Spleen (tissue), 11 donors: ENCODE results near the gene SPIN2B. TPM values are rescaled to one million over a fixed set of nuclear protein-coding genes. Genes with fewer than 3 reads are reported as not detected.
"Not testable (repeated sequence)": the region's sequence is repeated elsewhere in the genome, so short reads cannot be mapped to it uniquely, and the experiment has no call there.

Experiments
- DNase-seq: peaks from one replicate; pipeline ENCODE4 v3.0.0-alpha.2; 2020
- H3K27ac ChIP-seq, 8 donors: fragments of 200-600 bp; sonication (generic) in 7 of 8; 1 replicate in 4 of 8; 2 replicates in 4 of 8; pipeline versions ENCODE4 v1.5.0 to v1.8.0; 2016 to 2021; ENCODE audit warnings: inconsistent platforms in 4 of 8, mild to moderate bottlenecking in 4 of 8, moderate library complexity in 1 of 8
- H3K27me3 ChIP-seq, 7 donors: fragments of 200-600 bp; sonication (generic) in 6 of 7; replicated peaks in 1 of 7; 1 replicate in 4 of 7; 2 replicates in 3 of 7; pipeline versions ENCODE4 v1.5.0 to v1.8.0; 2016 to 2021; ENCODE audit warnings: inconsistent platforms in 3 of 7, mild to moderate bottlenecking in 1 of 7
- H3K36me3 ChIP-seq, 6 donors: fragments of 200-600 bp; sonication (generic) in 5 of 6; 1 replicate in 4 of 6; 2 replicates in 2 of 6; pipeline versions ENCODE4 v1.5.0 to v1.8.0; 2016 to 2021; ENCODE audit warnings: inconsistent platforms in 2 of 6
- H3K4me1 ChIP-seq, 6 donors: fragments of 200-600 bp; sonication (generic) in 5 of 6; 1 replicate in 3 of 6; 2 replicates in 3 of 6; pipeline versions ENCODE4 v1.5.0 to v1.8.0; 2016 to 2021; ENCODE audit warnings: inconsistent platforms in 3 of 6
- H3K4me3 ChIP-seq, 8 donors: fragments of 200-600 bp; sonication (generic) in 7 of 8; 1 replicate in 4 of 8; 2 replicates in 4 of 8; pipeline versions ENCODE4 v1.5.0 to v1.8.0; 2016 to 2021; ENCODE audit warnings: inconsistent platforms in 4 of 8, mild to moderate bottlenecking in 4 of 8, moderate library complexity in 2 of 8
- H3K9me3 ChIP-seq, 8 donors: fragments of 200-600 bp; sonication (generic) in 7 of 8; 1 replicate in 4 of 8; 2 replicates in 4 of 8; pipeline versions ENCODE4 v1.5.0 to v1.8.0; 2016 to 2021; ENCODE audit warnings: inconsistent platforms in 4 of 8
- POLR2A ChIP-seq, 3 donors: fragments of 450-650 bp; IDR thresholded peaks; one replicate each; pipeline ENCODE4 v1.5.1; 2017; ENCODE audit warnings: antibody characterized with exemption in 3 of 3, mild to moderate bottlenecking in 1 of 3
- POLR2AphosphoS5 ChIP-seq, 3 donors: sonication (generic); formaldehyde crosslinking; IDR thresholded peaks; one replicate each; pipeline ENCODE4 v1.5.1; 2017; ENCODE audit warnings: antibody characterized with exemption in 3 of 3
- WGBS, 5 donors: extraction: QIAGEN DNeasy Blood & Tissue Kit in 3 of 5; methylation state at CpG; one replicate each; pipeline versions ENCODE4 v1.1.5 to v1.1.7; 2013 to 2018; 5-methylcytosine and 5-hydroxymethylcytosine counted together
- intact Hi-C: fragments of 100-400 bp; cut with DNase I; formaldehyde crosslinking; loops from one replicate; pipeline ENCODE4 v1.15.0; 2023; ENCODE audit warnings: low total_unique reads
- polyA plus RNA-seq, 3 donors: library from polyadenylated mRNA; stranded (reverse); fragments of 200-250 nt; gene quantifications; one replicate each; pipeline ENCODE4 v1.2.1, GENCODE V29; 2013
- total RNA-seq, 7 donors: library from RNA; depleted of rRNA in 3 of 7; stranded (reverse); fragments of >200 nt in 3 of 7; fragmentation: NEBNext Ultra II Directional in 4 of 7; extraction: Animal tissue kit (Norgen Biotek cat#: 25700) in 4 of 7; gene quantifications; one replicate each; pipeline versions ENCODE4 v1.1.0 to v1.2.1, GENCODE V29; 2016 to 2021
- TF ChIP-seq, protein P1 (sequence below), 11 experiments: fragments of 200-600 bp in 7 of 11; fragments of 450-650 bp in 4 of 11; sonication (generic) in 4 of 11; IDR thresholded peaks in 8 of 11; conservative IDR thresholded peaks in 3 of 11; 1 replicate in 7 of 11; 2 replicates in 4 of 11; pipeline versions ENCODE4 v1.4.0 to v1.8.0; 2016 to 2021; ENCODE audit warnings: antibody characterized with exemption in 11 of 11, inconsistent platforms in 4 of 11, mild to moderate bottlenecking in 1 of 11
- donor health status: healthy with polysubstance abuse.
- donor health status: DM: no; HTN: no; CAD: no; lungs with moderate emphysema.
- donor health status: DM: no; HTN: no; CAD: no.
- donor health status: Bipolar disorder and iron deficiency.
- donor health status: healthy.
- donor health status: DM: no; HTN: no; CAD: no.
- donor health status: DM: yes; HTN: yes; CAD: no.

The SPIN2B gene
- total and polyA plus RNA-seq, 10 donors = 8.4 to 22.9 (median 11.9) TPM

DNA sequence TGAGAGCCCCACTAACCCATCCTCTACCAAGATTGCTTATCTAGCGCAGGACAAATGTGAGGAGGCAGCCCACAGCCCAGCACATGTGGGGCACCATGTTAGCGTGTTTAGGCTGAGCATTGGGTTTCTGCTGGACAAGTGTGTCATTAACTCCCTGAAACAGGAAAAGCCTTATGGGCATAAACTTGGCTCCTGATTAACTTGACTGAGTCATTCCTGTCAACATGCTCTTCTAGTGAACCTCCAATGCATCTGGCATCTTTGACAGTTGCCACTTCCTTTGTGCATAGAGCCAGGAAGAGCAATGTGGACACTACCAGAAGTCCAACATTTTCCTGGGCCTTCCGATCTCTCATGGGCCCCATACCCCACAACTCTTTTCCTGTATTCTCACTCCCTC lies 13.4 kb upstream of the SPIN2B start:
- no peak for DNase-seq
- Histone ChIP-seq H3K27ac (no peak overlapping the region), H3K4me3 (no peak overlapping the region), H3K4me1 (no peaks in the 10 kb centered on the region), H3K9me3 (no peaks in the 10 kb centered on the region), H3K36me3 (peaks cover 0 to 5% (median 0%) of the 10 kb centered on the region in 6 donors), H3K27me3 (no peaks in the 10 kb centered on the region)
- TF ChIP-seq, protein P1, sequence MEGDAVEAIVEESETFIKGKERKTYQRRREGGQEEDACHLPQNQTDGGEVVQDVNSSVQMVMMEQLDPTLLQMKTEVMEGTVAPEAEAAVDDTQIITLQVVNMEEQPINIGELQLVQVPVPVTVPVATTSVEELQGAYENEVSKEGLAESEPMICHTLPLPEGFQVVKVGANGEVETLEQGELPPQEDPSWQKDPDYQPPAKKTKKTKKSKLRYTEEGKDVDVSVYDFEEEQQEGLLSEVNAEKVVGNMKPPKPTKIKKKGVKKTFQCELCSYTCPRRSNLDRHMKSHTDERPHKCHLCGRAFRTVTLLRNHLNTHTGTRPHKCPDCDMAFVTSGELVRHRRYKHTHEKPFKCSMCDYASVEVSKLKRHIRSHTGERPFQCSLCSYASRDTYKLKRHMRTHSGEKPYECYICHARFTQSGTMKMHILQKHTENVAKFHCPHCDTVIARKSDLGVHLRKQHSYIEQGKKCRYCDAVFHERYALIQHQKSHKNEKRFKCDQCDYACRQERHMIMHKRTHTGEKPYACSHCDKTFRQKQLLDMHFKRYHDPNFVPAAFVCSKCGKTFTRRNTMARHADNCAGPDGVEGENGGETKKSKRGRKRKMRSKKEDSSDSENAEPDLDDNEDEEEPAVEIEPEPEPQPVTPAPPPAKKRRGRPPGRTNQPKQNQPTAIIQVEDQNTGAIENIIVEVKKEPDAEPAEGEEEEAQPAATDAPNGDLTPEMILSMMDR (IDR thresholded peaks at IDR 0.05 in 8 of 11, conservative IDR thresholded peaks at IDR 0.05 in 3 of 11) = no peak
- TF ChIP-seq POLR2A (IDR thresholded peaks at IDR 0.05) = no peak
- no peak for TF ChIP-seq POLR2AphosphoS5 (IDR thresholded peaks at IDR 0.05)
- intact Hi-C loops = no loop called here
- WGBS, 5 donors = 81 to 98% (median 97%) methylated on average over 3 of the region's 3 CpGs

DNA sequence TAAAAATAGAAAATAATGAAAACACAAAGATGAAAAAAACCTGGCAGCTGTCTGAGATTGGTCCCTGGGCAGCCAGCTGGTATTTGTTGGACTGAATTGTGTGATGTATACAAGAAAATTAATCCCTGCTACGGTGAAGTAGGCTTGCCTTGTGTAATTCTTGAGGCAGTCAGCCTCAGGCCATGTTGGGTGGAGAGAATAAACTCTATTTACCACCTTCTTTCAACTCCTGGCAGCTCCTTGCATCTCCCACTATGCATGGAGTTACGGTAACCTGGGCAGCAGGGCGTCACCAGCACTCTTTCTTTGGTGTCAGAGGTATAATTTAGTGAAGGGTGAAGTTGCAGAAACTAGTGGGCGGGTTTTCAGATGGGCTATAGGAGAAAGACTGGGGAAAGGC lies 12.4 kb upstream of the SPIN2B start:
- TF ChIP-seq POLR2AphosphoS5 (IDR thresholded peaks at IDR 0.05) (no peak), POLR2A (IDR thresholded peaks at IDR 0.05) (no peak)
- TF ChIP-seq, protein P1 (IDR thresholded peaks at IDR 0.05 in 8 of 11, conservative IDR thresholded peaks at IDR 0.05 in 3 of 11) = no peak
- 65 to 93% (median 92%) methylated on average over 4 of the region's 4 CpGs for WGBS, 5 donors
- Histone ChIP-seq H3K4me3 (no peak overlapping the region), H3K36me3 (peaks cover 0 to 6% (median 0%) of the 10 kb centered on the region in 6 donors), H3K4me1 (no peaks in the 10 kb centered on the region), H3K27me3 (no peaks in the 10 kb centered on the region), H3K27ac (no peak overlapping the region), H3K9me3 (no peaks in the 10 kb centered on the region)
- intact Hi-C loops = no loop called here
- no peak for DNase-seq

DNA sequence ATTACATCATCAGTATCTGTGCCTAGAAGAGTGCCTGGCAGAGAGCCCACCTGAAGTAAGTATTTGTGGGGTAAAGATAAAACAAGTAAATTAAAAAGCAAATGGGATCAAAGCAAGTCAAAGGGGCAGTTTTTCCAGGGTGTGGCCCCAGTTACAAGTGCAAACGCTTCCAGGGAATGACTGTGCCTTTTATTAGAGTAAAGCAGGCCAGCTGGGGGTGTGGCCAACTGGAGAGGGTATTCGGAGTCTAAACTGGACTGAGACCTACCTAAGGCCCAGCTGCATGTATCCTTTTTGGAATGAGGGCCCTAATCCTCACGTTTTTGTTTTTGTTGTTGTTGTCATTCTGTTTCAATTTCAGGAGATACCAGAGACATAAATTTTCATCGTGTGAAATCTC lies 11.9 kb upstream of the SPIN2B start:
- H3K4me1 ChIP-seq, H3K27me3 ChIP-seq, DNase-seq, H3K36me3 ChIP-seq, H3K9me3 ChIP-seq, intact Hi-C loops, H3K4me3 ChIP-seq, H3K27ac ChIP-seq: not testable (repeated sequence)
- 49 to 84% (median 55%) methylated on average over 4 of the region's 4 CpGs for WGBS, 5 donors

DNA sequence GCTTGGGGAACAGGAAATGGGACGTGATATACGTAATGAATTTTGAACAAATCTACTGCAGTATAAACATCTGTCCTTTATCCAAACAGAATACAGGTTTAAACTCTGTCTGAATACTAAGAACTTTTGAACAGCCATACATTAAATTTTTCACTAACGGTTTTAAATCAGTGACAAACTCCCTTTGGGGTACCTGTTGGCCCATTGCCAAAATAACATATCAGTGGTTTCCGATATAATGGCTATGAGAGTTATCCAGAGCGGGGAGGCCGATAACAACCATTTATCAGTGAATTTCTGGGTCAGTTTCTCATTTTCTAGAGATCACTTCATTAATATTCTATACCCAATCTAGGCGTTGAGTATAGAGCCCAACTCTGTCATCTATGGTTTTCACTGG lies 10.7 kb upstream of the SPIN2B start:
- Histone ChIP-seq H3K27ac (no peak overlapping the region), H3K27me3 (no peaks in the 10 kb centered on the region), H3K4me3 (no peak overlapping the region), H3K9me3 (no peaks in the 10 kb centered on the region), H3K36me3 (peaks cover 0 to 9% (median 0%) of the 10 kb centered on the region in 6 donors), H3K4me1 (no peaks in the 10 kb centered on the region)
- intact Hi-C loops = no loop called here
- DNase-seq = no peak
- 83 to 98% (median 93%) methylated on average over 7 of the region's 7 CpGs for WGBS, 5 donors
- TF ChIP-seq POLR2A (IDR thresholded peaks at IDR 0.05) (no peak), POLR2AphosphoS5 (IDR thresholded peaks at IDR 0.05) (no peak)
- TF ChIP-seq, protein P1 (IDR thresholded peaks at IDR 0.05 in 8 of 11, conservative IDR thresholded peaks at IDR 0.05 in 3 of 11) = no peak

DNA sequence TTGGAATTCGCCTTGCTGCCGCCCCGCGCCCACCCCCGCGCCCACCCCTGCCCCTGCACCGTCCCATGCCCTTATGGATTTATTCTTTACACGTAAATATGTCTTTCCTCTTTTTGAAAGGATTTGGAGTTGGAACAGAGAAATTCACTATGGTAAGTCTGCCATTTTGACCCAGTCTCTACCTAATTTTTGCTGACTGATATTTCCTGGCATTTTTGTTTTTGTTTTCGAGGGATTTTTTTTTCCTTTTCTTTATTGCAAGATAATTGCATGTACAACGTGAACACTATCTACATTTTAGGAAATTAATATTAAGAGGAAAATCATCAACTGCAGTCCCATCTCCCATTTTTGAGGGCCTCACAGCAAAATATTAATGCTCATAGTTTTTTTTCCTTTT lies 468 bp upstream of the SPIN2B start:
- whole genome bisulfite sequencing, 5 donors = 0 to 37% (median 0%) methylated on average over 9 to 10 of the region's 10 CpGs
- Histone ChIP-seq H3K27me3 (no peaks in the 10 kb centered on the region), H3K9me3 (no peaks in the 10 kb centered on the region), H3K27ac (peak overlapping the region in 7 of 8 donors; percentile 74 to 88 (median 79)), H3K4me1 (peaks cover 0 to 10% (median 4%) of the 10 kb centered on the region in 6 donors), H3K36me3 (peaks cover 0 to 5% (median 0%) of the 10 kb centered on the region in 6 donors), H3K4me3 (peak overlapping the region; percentile 45 to 81 (median 50))
- DNase-seq = no peak
- TF ChIP-seq POLR2A (IDR thresholded peaks at IDR 0.05) = no peak
- no peak for TF ChIP-seq POLR2AphosphoS5 (IDR thresholded peaks at IDR 0.05)
- TF ChIP-seq, protein P1 (IDR thresholded peaks at IDR 0.05 in 8 of 11, conservative IDR thresholded peaks at IDR 0.05 in 3 of 11) = no peak
- intact Hi-C loops = no loop called here

DNA sequence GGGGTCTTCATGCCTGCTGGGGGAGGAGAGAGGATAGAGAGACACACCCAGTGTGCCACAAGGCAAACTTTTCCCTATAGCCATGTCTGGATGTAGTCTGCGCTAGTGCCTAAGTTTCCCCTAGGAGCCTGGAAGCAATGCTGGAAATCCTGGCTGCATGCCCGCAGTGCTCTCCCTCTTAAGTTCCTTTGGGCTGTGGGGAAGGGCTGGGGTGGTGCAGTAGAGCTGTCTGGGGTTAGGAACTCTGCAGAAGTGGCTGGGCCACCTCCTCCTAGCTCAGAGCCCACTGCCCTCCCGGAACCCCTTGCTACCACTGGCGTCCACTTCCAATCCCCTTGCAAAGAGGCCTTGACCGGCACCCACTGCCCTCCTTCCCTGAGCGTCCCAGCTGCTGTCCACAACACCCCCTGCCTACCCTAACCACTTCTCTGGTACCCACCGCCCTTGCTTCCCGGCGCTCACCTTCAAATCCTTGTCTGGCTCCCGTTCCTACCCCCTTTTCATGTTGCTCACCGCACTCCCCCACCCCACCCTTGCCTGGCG lies 658 bp downstream of the SPIN2B start:
- DNase-seq = peak; percentile 68
- intact Hi-C loops, H3K36me3 ChIP-seq, H3K27me3 ChIP-seq, H3K9me3 ChIP-seq: not testable (repeated sequence)
- Histone ChIP-seq H3K4me3 (peak overlapping the region; percentile 45 to 81 (median 50)), H3K4me1 (peaks cover 0 to 10% (median 4%) of the 10 kb centered on the region in 6 donors), H3K27ac (peak overlapping the region in 6 of 8 donors; percentile 76 to 88 (median 82))
- 2 to 53% (median 7%) methylated on average over 9 to 10 of the region's 12 CpGs for WGBS, 5 donors
